NK-92 (cell line): Measurements from ENCODE around the gene PAIP2.
"Not testable (repeated sequence)": the region's sequence is repeated elsewhere in the genome, so short reads cannot be mapped to it uniquely, and the experiment has no call there.

Experiments
- DNase-seq: peaks from one replicate; lab custom pipeline; 2025; ENCODE audit not compliant: unreplicated experiment; lab: John Stamatoyannopoulos, UW

Gene PAIP2

DNA sequence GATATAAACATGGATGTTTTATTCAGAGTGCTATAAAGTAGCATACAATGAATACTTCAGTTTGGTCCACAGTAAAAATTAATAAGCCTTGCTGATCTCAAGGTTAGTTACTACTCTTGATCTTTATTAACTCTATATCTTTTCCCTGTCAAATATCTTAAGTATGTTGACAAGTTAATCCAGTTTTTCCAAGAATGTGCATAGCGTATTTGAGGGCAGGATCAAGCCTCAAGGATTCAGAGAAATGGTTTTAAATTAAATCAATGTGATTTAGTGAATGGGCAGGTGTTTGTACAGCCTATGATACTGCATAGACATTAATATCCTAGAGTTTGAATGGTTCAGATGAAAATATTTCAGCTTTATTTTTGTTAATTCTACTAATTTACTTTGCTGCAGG lies 27.4 kb upstream of the PAIP2 start:
- DNase-seq = no peak

DNA sequence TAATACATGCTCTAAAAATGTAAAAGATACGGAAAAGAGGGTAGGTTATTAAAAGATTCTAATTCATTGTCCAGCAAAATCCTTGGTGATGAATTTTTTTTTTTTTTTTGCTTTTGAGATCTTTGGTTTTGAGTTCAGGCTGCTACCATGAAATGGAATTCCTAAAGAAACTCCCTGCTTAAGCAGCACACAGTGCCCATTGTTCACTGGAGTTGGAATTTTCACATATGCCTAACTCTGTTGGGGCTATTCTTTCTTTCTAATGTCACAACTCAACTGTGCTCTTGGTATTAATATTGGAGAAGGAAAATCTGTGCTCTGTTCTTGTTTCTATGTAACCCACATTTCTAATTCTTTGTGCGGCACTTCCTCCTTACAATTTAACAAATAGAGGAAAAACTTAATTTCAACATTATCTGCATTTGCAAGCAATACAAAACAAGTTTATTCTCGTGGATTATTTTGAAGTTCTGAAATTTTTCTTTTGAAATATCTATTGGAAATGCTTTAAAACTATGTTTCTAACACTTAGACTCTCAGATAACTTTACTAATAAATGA lies 26.5 kb upstream of the PAIP2 start:
- no peak for DNase-seq

DNA sequence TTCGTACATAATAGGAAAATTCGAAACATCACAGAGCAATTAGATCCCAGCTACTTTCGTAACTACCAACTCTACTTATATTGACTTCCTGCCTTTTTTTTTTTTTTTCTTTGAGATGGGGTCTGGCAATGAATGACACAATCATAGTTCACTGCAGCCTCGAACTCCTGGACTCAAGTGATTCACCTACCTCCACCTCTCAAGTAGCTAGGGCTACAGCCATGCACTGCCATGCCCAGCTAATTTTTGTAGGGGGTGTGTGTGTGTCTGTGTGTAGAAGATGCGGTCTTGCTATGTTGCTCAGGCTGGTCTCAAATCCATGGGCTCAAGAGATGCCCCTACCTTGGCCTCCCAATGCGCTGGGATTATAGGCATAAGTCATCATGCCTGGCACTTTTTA lies 5.8 kb upstream of the PAIP2 start:
- no peak for DNase-seq

DNA sequence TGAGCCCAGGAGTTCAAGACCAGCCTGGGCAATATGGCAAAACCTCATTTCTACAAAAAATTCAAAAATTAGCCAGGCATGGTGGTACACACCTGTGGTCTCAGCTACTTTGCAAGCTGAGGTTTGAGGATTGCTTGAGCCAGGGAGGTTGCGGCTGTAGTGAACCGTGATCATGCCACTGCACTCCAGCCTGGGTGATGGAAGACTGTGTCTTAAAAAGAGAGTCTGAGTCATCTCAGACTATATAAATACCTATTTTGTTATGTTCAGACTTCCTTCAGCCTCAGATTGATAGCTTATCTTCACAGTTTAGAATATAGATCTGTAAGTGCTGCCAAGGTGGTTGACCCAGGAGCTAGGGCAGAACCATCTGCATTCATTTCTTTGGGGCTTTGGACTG lies 1.6 kb upstream of the PAIP2 start:
- no peak for DNase-seq

DNA sequence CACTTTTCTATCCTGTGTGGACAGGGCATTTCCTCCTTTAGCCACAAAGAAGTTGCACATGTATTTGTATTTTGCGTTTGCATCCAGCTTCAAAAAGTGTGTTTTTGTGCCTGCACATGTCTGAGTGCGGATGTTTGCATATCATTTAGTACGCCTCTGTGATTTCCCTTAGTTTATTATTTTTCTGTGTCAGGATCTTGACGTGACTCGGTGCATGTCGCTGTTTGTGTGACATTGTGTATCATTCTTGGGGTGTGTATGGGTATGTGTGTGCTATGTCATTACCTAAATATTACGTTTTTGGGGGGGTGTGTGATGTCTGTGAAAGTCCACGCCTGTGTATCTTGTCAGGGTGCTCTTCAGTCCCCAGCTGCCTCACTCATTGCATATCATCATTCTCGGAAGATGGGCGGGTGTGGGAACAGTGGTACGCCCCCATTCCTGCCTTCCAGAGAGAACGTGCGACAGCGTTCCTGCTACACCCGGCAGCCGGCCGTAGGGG lies 416 bp upstream of the PAIP2 start:
- no peak for DNase-seq

DNA sequence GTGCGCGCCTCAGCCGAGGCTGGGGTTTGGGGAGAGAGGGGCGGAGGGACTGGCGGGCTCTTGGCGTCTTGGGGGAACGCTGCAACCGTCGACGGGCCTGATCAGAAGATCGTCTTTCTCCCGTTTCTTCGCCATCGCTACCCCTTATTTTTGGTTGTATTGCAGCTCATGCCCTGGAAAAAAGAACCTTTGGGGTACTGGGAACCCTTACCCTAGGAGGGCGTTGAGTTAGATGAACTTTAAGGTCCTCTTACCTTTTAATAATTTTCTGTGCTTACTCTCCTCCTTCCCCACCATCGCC lies 719 bp downstream of the PAIP2 start:
- DNase-seq = no peak

DNA sequence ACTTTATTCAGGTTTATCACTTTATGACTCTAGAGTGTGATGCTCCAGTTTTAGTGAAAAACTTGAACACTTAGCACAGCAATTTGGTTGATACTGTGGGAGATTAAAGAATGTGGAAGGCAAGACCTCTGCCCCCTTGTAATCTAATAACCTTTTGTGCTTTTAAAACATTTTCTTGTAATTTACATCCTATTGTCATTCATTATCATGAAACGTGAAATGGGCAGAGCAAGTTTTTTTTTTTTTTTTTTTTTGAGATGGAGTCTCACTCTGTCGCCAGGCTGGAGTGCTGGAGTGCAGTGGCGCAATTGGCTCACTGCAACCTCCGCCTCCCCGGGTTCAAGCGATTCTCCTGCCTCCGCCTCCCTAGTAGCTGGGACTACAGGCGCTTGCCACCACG lies 1.8 kb downstream of the PAIP2 start:
- DNase-seq = no peak

DNA sequence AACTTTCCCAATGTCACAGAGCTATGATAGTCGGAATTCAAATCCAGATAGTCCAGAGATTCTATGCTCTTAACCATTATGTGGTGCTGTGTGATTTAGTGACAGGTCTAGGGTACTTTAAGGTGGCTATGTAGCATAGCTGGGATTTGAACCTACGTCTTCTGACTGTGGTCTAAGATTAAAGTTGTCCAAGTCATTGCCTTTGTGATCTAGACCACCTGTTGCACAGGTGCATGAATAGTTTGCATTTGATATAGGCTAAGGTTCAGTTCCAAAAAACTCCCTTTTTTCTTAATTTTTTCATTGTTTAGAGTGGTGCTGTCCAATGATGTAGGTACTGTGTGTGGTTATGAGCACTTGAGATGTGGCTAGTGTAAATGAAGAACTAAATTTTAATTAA lies 2.5 kb downstream of the PAIP2 start:
- no peak for DNase-seq

DNA sequence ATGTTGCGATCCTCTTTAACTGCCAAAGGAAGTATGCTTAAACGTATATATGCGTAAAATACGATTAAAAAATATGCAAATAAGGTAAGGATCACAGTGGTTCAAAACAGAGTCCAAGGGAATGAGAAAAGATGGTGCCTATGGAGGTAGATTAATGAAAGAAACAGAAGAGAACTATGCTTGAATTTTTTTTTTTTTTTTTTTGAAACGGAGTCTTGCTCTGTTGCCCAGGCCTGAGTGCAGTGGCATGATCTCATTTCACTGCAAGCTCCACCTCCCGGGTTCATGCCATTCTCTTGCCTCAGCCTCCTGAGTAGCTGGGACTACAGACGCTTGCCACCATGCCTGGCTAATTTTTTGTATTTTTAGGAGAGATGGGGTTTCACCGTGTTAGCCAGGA lies 3.8 kb downstream of the PAIP2 start:
- not testable (repeated sequence) for DNase-seq

DNA sequence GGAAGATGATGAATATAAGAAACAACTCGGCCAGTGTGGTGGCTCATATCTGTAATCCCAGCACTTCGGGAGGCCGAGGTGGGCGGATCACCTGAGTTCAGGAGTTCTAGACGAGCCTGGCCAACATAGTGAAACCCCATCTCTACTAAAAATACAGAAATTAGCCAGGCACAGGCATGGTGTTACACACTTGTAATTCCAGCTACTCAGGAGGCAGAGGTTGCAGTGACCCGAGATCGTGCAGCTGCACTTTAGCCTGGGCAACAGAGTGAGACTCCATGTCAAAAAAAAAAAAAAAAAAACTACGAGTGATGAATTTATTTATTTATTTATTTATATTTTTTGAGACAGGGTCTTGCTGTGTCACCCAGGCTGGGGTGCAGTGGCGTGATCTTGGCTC lies 6.2 kb downstream of the PAIP2 start:
- DNase-seq = not testable (repeated sequence)

DNA sequence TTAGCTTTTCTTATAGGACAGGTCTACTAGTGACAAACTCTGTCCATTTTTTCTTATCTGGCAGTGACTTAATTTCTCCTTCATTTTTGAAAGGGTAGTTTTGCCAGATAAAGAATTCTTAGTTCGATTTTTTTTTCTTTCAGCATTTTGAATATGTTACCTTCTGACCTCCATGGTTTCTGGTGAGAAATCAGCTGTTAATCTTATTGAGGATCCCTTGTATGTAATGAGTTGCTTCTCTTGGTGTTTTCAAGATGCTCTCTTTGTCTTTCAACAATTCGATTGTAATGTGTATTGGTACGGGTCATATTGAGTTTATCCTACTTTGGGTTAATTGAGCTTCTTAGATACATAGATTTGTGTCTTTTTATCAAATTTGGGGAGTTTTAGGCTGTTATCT lies 12.5 kb downstream of the PAIP2 start:
- no peak for DNase-seq

DNA sequence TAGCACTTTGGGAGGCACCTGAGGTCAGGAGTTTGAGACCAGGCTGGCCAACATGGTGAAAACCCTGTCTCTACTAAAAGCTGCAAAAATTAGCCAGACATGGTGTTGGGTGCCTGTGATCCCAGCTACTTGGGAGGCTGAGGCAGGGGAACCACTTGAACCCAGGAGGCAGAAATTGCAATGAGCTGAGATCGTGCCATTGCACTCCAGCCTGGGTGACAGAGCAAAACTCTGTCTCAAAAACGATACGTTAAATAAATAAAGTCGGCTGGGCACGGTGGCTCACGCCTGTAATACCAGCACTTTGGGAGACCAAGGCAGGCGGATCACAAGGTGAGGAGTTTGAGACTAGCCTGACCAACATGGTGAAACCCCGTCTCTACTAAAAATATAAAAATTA lies 14.2 kb downstream of the PAIP2 start:
- not testable (repeated sequence) for DNase-seq

DNA sequence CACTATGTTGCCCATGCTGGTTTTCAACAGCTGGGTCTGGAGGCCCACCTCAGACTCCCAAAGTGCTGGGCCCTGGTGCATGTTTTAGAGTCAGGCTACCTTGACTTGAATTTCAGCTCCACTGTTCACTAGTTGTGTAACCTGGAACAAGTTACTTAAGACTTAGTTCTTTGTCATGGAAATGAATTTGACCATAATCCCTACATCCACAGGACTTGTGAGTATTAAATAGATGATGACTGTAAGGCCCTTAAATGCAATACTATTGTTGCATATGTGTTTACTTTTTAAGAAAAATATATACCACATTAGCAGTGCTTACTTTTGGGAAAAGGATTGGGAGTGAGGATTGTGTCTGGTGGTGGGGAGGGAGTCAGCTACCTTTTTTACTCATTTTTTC lies 16.4 kb downstream of the PAIP2 start:
- no peak for DNase-seq

DNA sequence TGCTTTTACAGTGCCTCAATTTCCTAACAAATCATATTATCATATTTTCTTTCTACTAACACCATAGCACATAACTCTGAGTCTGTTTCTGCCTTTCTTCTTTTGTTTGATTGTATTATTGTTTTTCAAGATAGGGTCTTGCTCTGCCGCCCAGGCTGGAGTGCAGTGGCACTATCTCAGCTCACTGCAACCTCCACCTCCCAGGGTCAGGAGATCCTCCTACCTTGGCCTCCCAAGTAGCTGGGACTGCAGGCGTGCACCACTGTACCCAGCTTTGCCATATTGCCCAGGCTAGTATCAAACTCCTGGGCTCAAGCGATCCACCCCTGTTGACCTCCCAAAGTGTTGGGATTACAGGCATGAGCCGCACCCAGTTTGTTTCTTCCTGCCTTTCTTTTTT lies 18.7 kb downstream of the PAIP2 start:
- no peak for DNase-seq

DNA sequence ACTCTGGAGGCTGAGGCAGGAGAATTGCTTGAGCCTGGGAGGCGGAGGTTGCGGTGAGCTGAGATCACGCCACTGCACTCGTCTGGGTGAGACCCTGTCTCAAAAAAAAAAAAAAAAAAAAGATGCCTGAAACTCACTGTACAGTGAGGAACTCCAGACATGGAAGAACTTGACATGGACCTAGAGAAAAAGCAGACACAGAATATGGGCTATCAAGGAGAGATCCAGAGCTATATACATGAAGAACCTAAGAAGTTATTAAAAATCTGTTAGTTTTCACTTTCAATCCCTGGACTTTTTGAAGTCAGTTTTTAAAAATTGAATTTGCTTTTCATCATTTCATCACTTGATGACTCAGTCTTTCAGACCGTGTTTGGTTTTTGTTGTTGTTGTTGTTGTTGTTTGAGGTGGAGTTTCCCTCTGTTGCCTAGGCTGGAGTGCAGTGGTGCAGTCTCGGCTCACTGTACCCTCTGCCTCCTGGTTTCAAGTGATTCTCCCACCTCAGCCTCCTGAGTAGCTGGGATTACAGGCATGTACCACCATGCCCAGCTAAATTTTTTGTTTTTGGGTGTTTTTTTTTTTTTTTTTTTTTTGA lies 20.3 kb downstream of the PAIP2 start:
- no peak for DNase-seq

DNA sequence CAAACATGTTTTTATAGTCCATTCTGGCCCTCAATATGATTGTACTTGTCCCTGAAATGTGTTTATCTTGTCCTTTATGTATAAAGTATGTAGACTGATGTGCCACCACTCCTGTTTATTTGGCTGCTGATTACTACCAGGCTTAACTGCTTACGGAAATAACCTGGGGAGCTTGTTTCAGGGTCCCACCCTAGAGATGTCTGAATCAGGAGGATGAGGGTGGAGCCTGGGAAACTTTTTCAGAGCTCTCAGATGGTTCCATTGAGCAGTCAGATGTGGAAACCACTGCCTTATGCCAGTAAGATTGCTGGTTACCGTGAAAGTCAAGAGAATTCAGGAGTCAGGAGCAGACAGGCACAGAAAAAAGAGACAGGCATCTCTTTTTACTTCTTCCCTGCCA lies 22.3 kb downstream of the PAIP2 start:
- DNase-seq = no peak

DNA sequence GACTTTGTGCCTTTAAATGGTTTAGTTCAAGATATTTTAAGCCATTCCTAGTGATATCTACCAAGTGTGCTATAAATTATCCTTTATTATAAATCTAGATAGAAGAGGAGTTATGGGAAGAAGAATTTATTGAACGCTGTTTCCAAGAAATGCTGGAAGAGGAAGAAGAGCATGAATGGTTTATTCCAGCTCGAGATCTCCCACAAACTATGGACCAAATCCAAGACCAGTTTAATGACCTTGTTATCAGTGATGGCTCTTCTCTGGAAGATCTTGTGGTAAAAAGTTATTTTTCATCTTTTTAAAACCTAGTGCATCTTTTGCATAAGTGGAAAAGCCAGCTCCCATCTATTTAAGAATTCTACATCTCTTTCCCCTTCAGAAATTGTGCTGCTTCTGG lies 22.8 kb downstream of the PAIP2 start:
- no peak for DNase-seq

DNA sequence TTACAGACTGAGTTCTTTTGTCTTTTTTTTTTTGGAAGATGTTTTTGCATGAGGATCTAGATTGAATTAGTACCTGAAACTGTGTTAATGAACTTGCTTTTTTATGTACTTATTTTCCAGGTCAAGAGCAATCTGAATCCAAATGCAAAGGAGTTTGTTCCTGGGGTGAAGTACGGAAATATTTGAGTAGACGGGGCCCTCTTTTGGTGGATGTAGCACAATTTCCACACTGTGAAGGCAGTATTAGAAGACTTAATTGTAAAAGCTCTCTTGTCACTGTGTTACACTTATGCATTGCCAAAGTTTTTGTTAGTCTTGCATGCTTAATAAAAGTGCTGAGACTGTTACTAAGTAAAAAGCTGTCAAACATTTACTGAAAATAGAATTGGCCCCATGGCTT lies 27.0 kb downstream of the PAIP2 start:
- no peak for DNase-seq

DNA sequence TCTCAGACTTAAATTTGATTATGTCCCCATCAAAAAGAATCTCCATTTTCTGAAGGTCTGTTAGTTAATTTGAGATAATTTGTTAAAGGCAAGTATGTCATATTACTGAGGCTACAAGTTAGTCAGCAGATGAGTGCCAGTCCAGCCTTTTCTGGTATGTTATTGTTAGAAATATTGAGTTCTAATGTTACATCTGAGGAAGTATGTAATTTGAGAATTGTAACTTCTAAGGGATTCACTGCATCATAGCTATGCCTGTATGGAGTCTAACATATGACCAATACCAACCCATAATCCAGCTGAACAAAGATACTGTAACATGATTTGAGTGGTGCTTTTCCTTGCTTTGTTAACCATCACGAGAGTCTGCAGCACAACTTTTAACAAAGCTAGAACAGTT lies 27.5 kb downstream of the PAIP2 start:
- DNase-seq = no peak

DNA sequence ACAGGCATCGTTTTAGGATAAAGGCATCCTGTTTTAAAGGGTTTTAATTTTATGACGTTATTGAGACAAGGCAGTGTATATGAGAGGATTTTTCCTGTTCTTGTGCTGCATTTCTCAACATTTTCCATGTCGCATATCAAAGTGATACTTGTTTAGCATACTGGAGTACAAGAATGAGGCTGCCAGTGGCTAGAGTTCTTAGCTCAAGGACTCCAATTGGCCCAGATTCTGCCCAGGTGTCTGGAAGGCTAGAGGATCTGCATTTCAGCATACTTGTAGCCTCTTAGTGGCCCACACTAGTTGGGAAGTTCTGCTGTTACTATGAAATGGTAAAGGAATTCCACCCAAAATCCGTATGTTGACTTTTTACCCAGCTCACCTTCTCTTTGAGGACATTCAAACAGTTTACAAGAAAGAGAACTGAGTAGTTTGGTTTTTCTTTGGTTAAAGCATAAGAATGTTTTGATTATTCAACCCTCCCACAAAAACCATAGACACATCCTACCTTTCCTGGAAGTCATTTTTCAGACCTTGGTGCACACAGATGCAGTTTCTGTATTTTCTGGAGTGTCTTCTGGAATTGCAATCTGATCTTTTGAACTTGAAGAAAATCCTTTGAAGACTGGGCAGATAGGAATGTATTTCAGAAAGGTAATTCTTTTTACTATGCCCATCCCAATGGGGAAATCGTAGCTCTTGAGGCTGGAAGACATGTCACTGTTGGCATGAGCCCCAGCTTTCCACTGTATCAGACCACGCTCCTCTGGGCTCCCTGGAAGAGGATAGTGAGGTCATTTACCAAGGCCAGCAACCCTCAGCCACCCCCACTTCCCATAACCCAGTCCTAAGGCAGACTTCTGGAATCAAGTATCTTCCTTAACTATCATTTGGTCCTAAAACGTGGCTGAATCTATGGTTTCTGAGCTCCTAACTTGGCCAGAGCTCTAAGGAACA lies 30.1 kb downstream of the PAIP2 start:
- no peak for DNase-seq

DNA sequence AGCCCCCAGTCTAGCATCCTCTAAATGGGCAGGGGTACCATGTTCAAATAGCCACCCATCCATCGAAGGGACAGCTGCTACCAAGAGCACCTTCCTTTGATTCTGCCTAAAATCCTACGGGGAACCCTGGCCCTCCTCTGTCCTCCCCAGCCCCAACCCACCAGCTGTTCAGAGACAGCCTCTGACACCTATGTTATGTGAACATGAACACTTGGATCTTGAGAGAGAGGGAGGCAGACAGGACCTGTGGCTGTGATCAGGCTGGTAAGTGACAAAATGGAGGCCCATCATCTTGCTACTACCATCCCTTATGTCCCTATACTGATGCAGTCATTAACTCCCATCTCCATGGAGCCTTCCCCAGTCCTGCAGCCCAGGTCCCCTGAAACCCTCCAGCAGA lies 33.3 kb downstream of the PAIP2 start:
- DNase-seq = no peak

DNA sequence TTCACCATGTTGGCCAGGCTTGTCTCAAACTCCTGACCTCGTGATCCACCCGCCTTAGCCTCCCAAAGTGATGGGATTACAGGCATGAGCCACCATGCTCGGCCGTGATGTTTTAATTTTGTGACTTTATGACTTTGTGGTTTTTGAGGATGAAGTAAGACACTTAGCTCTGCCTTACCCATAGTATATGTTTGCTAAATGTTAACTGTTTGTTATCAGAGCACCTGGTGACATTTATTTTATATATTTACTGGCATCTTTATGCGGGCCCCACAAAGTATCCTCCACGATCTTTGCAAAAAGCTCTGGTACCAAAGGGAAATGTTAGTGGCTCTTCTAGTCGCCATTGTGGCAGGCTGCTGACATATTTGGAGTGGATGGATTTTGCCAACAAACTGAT lies 34.7 kb downstream of the PAIP2 start:
- DNase-seq = no peak
